Neural crest cell (in vitro differentiated cells): ENCODE measurements around the gene ZNF593OS. TPM values are rescaled to one million over a fixed set of nuclear protein-coding genes. Genes with fewer than 3 reads are reported as not detected.

Experiments
- DNase-seq: peaks from one replicate; pipeline ENCODE4 v3.0.0; 2021; ENCODE audit warnings: low read depth, mixed read lengths, low spot score
- H3K27ac Mint-ChIP-seq: one replicate; pipeline ENCODE4 v1.8.0; 2021; ENCODE audit warnings: mild to moderate bottlenecking, mixed read lengths; ENCODE audit not compliant: unreplicated experiment
- H3K27me3 Mint-ChIP-seq: 2 replicates; pipeline ENCODE4 v1.8.0; 2021; ENCODE audit warnings: low read depth, mild to moderate bottlenecking, mixed read lengths
- H3K36me3 Mint-ChIP-seq: 2 replicates; pipeline ENCODE4 v1.8.0; 2021; ENCODE audit warnings: low read depth, mild to moderate bottlenecking, mixed read lengths
- H3K4me1 Mint-ChIP-seq: 2 replicates; pipeline ENCODE4 v1.8.0; 2021; ENCODE audit warnings: mixed read lengths
- H3K4me3 Mint-ChIP-seq: one replicate; pipeline ENCODE4 v1.8.0; 2021; ENCODE audit warnings: mild to moderate bottlenecking, mixed read lengths
- H3K9me3 Mint-ChIP-seq: 2 replicates; pipeline ENCODE4 v1.8.0; 2021; ENCODE audit warnings: mixed read lengths
- total RNA-seq: library from RNA; stranded (reverse); gene quantifications from 2 replicates; pipeline ENCODE4 v1.2.1, GENCODE V29; 2021
- TF ChIP-seq, protein P1 (sequence below): fragments of 200-600 bp; sonication (generic); conservative IDR thresholded peaks from 2 replicates; pipeline ENCODE4 v1.5.0; 2021; ENCODE audit warnings: antibody characterized with exemption, mild to moderate bottlenecking

ZNF593OS gene
- total RNA-seq, 1 donor from 2014 or later: not detected

- Mint-ChIP-seq H3K36me3 (no peaks in the 10 kb centered on the region), H3K4me1 (no peaks in the 10 kb centered on the region), H3K27ac (no peak overlapping the region), H3K27me3 (no peaks in the 10 kb centered on the region), H3K9me3 (no peaks in the 10 kb centered on the region), H3K4me3 (no peak overlapping the region)
- no peak for DNase-seq
- TF ChIP-seq, protein P1, sequence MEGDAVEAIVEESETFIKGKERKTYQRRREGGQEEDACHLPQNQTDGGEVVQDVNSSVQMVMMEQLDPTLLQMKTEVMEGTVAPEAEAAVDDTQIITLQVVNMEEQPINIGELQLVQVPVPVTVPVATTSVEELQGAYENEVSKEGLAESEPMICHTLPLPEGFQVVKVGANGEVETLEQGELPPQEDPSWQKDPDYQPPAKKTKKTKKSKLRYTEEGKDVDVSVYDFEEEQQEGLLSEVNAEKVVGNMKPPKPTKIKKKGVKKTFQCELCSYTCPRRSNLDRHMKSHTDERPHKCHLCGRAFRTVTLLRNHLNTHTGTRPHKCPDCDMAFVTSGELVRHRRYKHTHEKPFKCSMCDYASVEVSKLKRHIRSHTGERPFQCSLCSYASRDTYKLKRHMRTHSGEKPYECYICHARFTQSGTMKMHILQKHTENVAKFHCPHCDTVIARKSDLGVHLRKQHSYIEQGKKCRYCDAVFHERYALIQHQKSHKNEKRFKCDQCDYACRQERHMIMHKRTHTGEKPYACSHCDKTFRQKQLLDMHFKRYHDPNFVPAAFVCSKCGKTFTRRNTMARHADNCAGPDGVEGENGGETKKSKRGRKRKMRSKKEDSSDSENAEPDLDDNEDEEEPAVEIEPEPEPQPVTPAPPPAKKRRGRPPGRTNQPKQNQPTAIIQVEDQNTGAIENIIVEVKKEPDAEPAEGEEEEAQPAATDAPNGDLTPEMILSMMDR: no peak
Measured at GRCh38 chr1:26213335-26213905, 41.8 kb upstream of the ZNF593OS start.

- Mint-ChIP-seq H3K4me3 (no peak overlapping the region), H3K27ac (no peak overlapping the region), H3K4me1 (no peaks in the 10 kb centered on the region), H3K27me3 (no peaks in the 10 kb centered on the region), H3K36me3 (no peaks in the 10 kb centered on the region), H3K9me3 (no peaks in the 10 kb centered on the region)
- DNase-seq: no peak
- TF ChIP-seq, protein P1: no peak
Measured at GRCh38 chr1:26212726-26213125, 41.1 kb upstream of the ZNF593OS start.

- TF ChIP-seq, protein P1: no peak
- H3K36me3 Mint-ChIP-seq: no peaks in the 10 kb centered on the region
- no peak for DNase-seq
- H3K27ac Mint-ChIP-seq: no peak overlapping the region
- H3K27me3 Mint-ChIP-seq: no peaks in the 10 kb centered on the region
- H3K4me1 Mint-ChIP-seq: no peaks in the 10 kb centered on the region
- no peak overlapping the region for H3K4me3 Mint-ChIP-seq
- H3K9me3 Mint-ChIP-seq: no peaks in the 10 kb centered on the region
Measured at GRCh38 chr1:26210147-26210870, 38.7 kb upstream of the ZNF593OS start.

DNA sequence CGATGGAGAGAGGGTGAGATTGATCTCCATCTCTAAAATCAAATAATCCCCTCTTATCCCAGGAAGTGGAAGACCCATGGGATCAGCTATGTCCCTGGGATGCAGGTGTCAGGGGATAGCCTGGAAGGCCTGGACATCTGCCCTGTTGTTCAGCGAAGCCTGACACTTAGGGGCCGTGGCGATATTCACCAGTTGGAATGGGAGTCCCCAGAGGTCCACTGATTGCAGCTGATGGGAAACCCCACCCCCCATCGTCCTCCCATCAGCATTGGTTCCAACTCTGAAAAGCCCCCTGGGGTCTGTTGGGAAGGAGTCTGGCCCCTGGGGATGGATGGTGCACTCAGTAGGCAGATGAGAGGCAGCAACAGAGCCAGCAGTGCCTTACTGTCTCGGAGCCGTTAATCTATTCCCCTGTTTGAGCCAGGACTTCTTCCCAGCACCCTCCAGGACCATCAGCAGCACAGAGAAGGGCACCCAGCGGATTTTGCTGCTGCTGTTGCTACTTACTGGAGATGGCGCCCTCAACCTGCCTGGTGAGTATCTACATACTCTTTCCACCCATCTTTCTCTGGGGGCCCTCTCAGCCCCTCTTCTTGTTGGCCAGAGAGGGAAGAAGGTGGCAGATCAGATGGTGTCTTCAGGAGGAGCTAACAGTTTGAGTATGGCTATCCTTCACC is 32.1 kb upstream of the ZNF593OS start:
- Mint-ChIP-seq H3K4me3 (no peak overlapping the region), H3K27me3 (no peaks in the 10 kb centered on the region), H3K9me3 (no peaks in the 10 kb centered on the region), H3K36me3 (no peaks in the 10 kb centered on the region), H3K4me1 (no peaks in the 10 kb centered on the region), H3K27ac (no peak overlapping the region)
- DNase-seq: no peak
- TF ChIP-seq, protein P1: no peak

DNA sequence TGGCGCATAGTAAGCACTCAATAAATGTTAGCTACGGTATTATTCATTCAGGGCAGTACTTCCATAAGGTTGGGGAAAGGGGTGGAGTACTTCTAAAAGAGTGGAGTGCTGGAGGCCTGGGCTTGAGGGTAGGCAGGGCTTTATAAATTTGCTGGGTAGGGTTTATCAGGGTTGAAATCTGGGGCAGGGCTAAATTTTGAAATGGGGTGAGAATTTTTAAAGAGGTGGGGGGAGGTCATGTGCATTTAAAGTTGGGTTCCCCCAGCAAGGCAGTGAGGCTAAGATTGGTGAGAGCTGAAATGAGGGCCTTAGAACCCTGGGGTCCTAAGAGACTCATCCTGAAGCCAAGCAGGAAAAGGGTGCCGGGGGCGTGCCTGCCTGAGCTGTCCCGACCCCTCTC is 28.8 kb upstream of the ZNF593OS start:
- no peaks in the 10 kb centered on the region for H3K27me3 Mint-ChIP-seq
- H3K4me3 Mint-ChIP-seq: no peak overlapping the region
- H3K36me3 Mint-ChIP-seq: no peaks in the 10 kb centered on the region
- no peaks in the 10 kb centered on the region for H3K4me1 Mint-ChIP-seq
- H3K9me3 Mint-ChIP-seq: no peaks in the 10 kb centered on the region
- TF ChIP-seq, protein P1: no peak
- H3K27ac Mint-ChIP-seq: no peak overlapping the region
- no peak for DNase-seq
